Activated CD8-positive, alpha-beta memory T cell treated with anti-CD3 and anti-CD28 coated beads for 36 hours (primary cell): Measurements from ENCODE around the gene STYXL2. TPM values are rescaled to one million over a fixed set of nuclear protein-coding genes. Genes with fewer than 3 reads are reported as not detected.

ENCODE experiments used
- CTCF ChIA-PET: fragments of 350-600 bp; sonication (Branson Sonifier 250); formaldehyde crosslinking; loops from one replicate; lab custom pipeline; 2021; ENCODE audit warnings: antibody characterized with exemption; lab: Charles Lee
- POLR2A ChIA-PET: fragments of 350-600 bp; sonication (Branson Sonifier 250); formaldehyde crosslinking; loops from one replicate; lab custom pipeline; 2021; ENCODE audit warnings: antibody characterized with exemption; lab: Charles Lee
- total RNA-seq, 2 experiments: library from RNA; stranded (reverse); gene quantifications; one replicate each; pipeline ENCODE4 v1.2.3, GENCODE V29; 2021

Gene STYXL2
- total RNA-seq, 2 experiments from 2014 or later = not detected

GRCh38 chr1:167126317-167126716, 32.4 kb downstream of the STYXL2 start:
- CTCF ChIA-PET = interaction anchor here (1.2 to 1.6 kb wide), 3 partner anchors 8 to 67 kb away, joined by 3 to 5 read pairs (median 5); no protein-coding TSS in a partner anchor
- POLR2A ChIA-PET = no interaction called here

GRCh38 chr1:167126811-167127210, 32.9 kb downstream of the STYXL2 start:
- ChIA-PET POLR2A (no interaction called here), CTCF (interaction anchor here (0.6 to 1.2 kb wide), 3 partner anchors 66 to 366 kb away, joined by 3 to 5 read pairs (median 3); no protein-coding TSS in a partner anchor)

DNA sequence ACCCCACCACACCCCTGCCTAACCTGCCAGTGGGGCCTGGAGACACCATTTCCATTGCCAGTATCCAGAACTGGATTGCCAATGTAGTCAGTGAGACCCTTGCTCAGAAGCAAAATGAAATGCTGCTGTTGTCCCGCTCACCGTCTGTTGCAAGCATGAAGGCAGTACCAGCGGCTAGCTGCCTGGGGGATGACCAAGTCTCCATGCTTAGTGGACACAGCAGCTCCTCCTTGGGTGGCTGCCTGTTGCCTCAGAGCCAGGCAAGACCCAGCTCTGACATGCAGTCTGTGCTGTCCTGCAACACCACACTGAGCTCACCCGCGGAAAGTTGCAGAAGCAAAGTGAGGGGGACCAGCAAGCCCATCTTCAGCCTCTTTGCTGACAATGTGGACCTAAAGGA, 33.4 kb downstream of the STYXL2 start:
- ChIA-PET POLR2A (no interaction called here), CTCF (interaction anchor here (0.6 to 1.3 kb wide), 4 partner anchors 66 to 367 kb away, joined by 3 to 5 read pairs (median 3); partner anchors contain the start of gene POU2F1)

DNA sequence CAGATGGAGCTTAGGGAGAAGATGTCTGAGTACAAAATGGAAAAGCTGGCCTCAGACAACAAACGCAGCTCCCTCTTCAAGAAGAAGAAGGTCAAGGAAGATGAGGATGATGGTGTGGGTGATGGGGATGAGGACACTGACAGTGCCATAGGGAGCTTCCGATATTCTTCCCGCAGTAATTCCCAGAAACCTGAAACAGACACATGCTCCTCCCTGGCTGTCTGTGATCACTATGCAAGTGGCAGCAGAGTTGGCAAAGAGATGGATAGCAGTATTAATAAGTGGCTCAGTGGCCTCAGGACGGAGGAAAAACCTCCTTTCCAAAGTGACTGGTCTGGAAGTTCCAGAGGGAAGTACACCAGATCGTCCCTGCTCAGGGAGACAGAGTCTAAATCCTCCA, 33.8 kb downstream of the STYXL2 start:
- POLR2A ChIA-PET = no interaction called here

DNA sequence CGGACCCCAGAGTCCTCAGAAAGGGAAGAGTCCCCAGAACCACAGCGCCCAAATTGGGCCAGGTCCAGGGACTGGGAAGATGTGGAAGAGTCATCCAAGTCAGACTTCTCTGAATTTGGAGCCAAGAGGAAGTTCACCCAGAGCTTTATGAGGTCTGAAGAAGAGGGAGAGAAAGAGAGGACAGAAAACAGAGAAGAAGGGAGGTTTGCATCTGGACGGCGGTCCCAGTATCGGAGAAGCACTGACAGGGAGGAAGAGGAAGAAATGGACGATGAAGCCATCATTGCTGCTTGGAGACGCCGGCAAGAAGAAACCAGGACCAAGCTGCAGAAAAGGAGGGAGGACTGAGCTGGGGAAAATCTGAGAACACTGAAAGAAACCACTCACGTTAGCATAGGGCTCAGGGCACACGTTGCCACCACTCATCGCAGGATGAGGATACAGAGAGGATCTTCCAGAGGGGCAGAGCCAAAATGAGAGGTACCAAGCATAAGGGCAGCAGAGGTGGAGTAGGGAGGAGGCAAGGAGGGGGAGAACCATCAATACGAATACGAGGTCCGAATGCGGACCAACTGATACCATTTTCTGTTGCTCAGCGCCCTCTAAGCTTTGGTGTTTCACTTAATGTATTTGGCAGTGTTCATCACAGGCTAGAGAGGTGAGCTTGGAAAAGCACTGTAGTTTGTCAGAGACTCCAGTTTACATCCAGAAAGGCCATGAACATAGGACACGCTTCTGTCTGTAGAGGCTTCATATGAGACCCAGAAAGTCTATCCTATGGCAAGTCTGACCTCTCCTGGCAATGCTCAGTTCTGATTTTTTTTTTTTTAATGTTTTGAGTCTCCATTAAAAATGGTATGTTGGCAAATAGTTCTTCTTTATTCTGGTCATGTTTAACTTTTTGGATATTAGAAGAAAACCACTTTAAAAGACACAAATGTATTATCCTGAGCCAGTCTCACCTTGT, 34.7 kb downstream of the STYXL2 start:
- CTCF ChIA-PET = interaction anchor here (0.6 to 1.3 kb wide), 3 partner anchors 74 to 218 kb away, joined by 3 read pairs; partner anchors contain the start of gene POU2F1
- POLR2A ChIA-PET = no interaction called here

More for the DNA sequence above, 33.8 kb downstream of the STYXL2 start:
- CTCF ChIA-PET = interaction anchor here (1.1 to 1.3 kb wide), 2 partner anchors 92 to 218 kb away, joined by 3 read pairs; partner anchors contain the start of gene POU2F1

GRCh38 chr1:167130829-167131510, 37.1 kb downstream of the STYXL2 start:
- CTCF ChIA-PET = no interaction called here
- POLR2A ChIA-PET = no interaction called here

DNA sequence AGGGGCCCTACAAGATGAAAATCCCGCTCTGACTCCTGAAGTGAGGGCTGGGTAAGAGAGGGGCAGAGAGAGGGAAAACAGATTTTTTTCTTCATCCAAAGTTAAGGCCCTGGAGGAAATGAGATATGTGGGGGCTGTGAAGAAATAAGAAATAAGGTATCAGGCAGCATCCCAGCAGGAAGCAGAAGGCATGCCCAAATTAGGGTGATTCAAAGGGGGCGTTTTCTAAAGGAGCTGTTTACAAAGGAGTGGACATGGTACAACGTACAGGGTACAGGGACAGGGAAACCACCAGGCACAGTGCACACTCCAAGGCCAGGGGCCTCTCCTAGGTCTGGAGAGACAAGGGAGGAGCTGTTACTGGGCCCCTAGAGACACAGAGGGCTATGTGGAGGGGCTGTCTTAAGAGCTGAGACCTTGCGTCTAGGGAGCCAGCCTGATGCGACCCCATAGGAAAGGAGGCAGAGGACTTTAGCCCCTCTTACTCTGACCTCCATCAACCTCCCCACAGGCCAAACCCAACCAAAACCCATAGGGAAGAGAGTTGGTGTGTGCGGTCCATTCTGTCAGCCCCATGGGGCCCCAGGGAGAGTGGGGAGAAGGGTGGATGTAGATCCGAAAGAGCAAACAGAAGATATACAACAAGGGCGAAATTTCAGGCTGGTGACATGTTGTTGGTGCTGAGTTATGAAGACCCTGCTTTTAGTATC, 38.6 kb downstream of the STYXL2 start:
- ChIA-PET CTCF (no interaction called here), POLR2A (no interaction called here)

GRCh38 chr1:167135281-167135840, 41.5 kb downstream of the STYXL2 start:
- ChIA-PET CTCF (interaction anchor here (1.3 kb wide), 1 partner anchor 10 kb away, joined by 5 read pairs; no protein-coding TSS in a partner anchor), POLR2A (no interaction called here)

DNA sequence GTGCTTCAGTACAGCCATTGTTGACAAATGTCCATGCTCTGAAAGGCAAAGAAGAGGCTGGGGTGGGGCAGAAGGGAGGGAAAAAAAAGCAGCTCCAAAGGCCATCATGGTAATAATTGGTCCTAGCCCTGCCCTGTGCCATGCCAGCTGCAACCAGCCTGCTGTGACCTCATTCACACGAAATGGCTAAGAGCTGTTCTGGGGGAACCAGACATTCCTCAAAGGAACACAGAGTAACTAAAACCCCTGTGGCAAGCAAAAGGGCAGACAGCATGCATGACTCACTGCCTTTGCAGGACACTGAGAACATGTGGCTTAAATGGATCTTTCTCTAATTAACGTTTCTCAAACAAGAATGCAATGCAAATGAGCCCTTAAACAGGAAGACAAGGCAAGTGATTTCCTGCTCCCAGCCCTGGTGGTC, 42.3 kb downstream of the STYXL2 start:
- POLR2A ChIA-PET = no interaction called here
- CTCF ChIA-PET = no interaction called here

GRCh38 chr1:167136806-167137205, 42.9 kb downstream of the STYXL2 start:
- ChIA-PET CTCF (no interaction called here), POLR2A (no interaction called here)

GRCh38 chr1:167137332-167137781, 43.5 kb downstream of the STYXL2 start:
- POLR2A ChIA-PET = no interaction called here

GRCh38 chr1:167137793-167138510, 44.1 kb downstream of the STYXL2 start:
- ChIA-PET POLR2A (no interaction called here), CTCF (no interaction called here)

More at GRCh38 chr1:167137332-167137781, 43.5 kb downstream of the STYXL2 start:
- CTCF ChIA-PET = no interaction called here

GRCh38 chr1:167138703-167139102, 44.8 kb downstream of the STYXL2 start:
- ChIA-PET POLR2A (no interaction called here), CTCF (no interaction called here)

GRCh38 chr1:167141963-167142362, 48.1 kb downstream of the STYXL2 start:
- POLR2A ChIA-PET = no interaction called here
- CTCF ChIA-PET = no interaction called here
